GM19035 (cell line): ENCODE measurements around the gene NR1H3.

Experiments used
- ATAC-seq: cut with Tn5 transposase; IDR thresholded peaks from one replicate; pipeline ENCODE4 v1.9.1; 2021; ENCODE audit not compliant: unreplicated experiment

Gene NR1H3

GRCh38 chr11:47243454-47243853, 14.3 kb upstream of the NR1H3 start:
- no peak for ATAC-seq

- no peak for ATAC-seq
These were observed 13.1 kb upstream of the NR1H3 start for GRCh38 chr11:47244448-47245350.

GRCh38 chr11:47245611-47246357, 12.0 kb upstream of the NR1H3 start:
- ATAC-seq: no peak

GRCh38 chr11:47247502-47247901, 10.3 kb upstream of the NR1H3 start:
- ATAC-seq: no peak

GRCh38 chr11:47248304-47248663, 9.5 kb upstream of the NR1H3 start:
- ATAC-seq: peak; percentile 21

GRCh38 chr11:47248664-47249377, 9.0 kb upstream of the NR1H3 start, which contains the start of gene ACP2:
Gene ACP2, minus strand, starts transcription at chr11:47248814. Its CDS starts 25 bp downstream, at chr11:47248789.
- peak; percentile 93 for ATAC-seq

GRCh38 chr11:47249378-47249715, 8.4 kb upstream of the NR1H3 start:
- no peak for ATAC-seq

- no peak for ATAC-seq
These were observed 6.0 kb upstream of the NR1H3 start for GRCh38 chr11:47251751-47252150.

- no peak for ATAC-seq
These were observed 4.1 kb upstream of the NR1H3 start for GRCh38 chr11:47253660-47254059.

- no peak for ATAC-seq
These were observed 3.4 kb upstream of the NR1H3 start for GRCh38 chr11:47254386-47254785.

GRCh38 chr11:47256374-47256773, 1.4 kb upstream of the NR1H3 start:
- ATAC-seq: no peak

- no peak for ATAC-seq
These were observed 649 bp upstream of the NR1H3 start for GRCh38 chr11:47257177-47257516.

GRCh38 chr11:47258317-47258902, 614 bp downstream of the NR1H3 start:
- no peak for ATAC-seq

- ATAC-seq: no peak
These were observed 1.6 kb downstream of the NR1H3 start for GRCh38 chr11:47259232-47259977.

GRCh38 chr11:47260366-47260765, 2.6 kb downstream of the NR1H3 start:
- no peak for ATAC-seq

GRCh38 chr11:47261291-47261800, 3.5 kb downstream of the NR1H3 start:
- no peak for ATAC-seq

GRCh38 chr11:47264119-47264518, 6.3 kb downstream of the NR1H3 start:
- ATAC-seq: no peak

- ATAC-seq: no peak
These were observed 6.7 kb downstream of the NR1H3 start for GRCh38 chr11:47264521-47264920.

GRCh38 chr11:47267876-47268275, 10.1 kb downstream of the NR1H3 start:
- no peak for ATAC-seq

- no peak for ATAC-seq
These were observed 10.7 kb downstream of the NR1H3 start for GRCh38 chr11:47268448-47269001.
